ENCODE data around the gene TEX9.
"Not testable (repeated sequence)": the region's sequence is repeated elsewhere in the genome, so short reads cannot be mapped to it uniquely, and the experiment has no call there.

Gene TEX9

GRCh38 chr15:56394909-56395308 lies 29.7 kb downstream of the TEX9 start:
- Histone ChIP-seq H3K4me1 (ENCODE audit: control insufficient read depth, insufficient read depth, low read length) (no peaks in the 10 kb centered on the region), H3K36me3 (ENCODE audit: control insufficient read depth, insufficient read depth, low read length) (no peaks in the 10 kb centered on the region), H3K9me3 (ENCODE audit: control insufficient read depth, insufficient read depth, low read length) (peaks cover 8% of the 10 kb centered on the region; the same call in 1 of the 2 replicates), H3K4me3 (ENCODE audit: low read depth, low read length) (no peak overlapping the region), H3K27me3 (ENCODE audit: control insufficient read depth, insufficient read depth, low read length) (no peaks in the 10 kb centered on the region), H3K27ac (ENCODE audit: low read depth, low read length) (no peak overlapping the region), H3K9ac (ENCODE audit: low read depth, low read length) (no peak overlapping the region)

GRCh38 chr15:56397325-56397724 lies 32.1 kb downstream of the TEX9 start:
- not testable (repeated sequence) for H3K9me3 ChIP-seq (ENCODE audit: control insufficient read depth, insufficient read depth, low read length); H3K4me3 ChIP-seq (ENCODE audit: low read depth, low read length); H3K27ac ChIP-seq (ENCODE audit: low read depth, low read length); H3K4me1 ChIP-seq (ENCODE audit: control insufficient read depth, insufficient read depth, low read length); H3K9ac ChIP-seq (ENCODE audit: low read depth, low read length); H3K36me3 ChIP-seq (ENCODE audit: control insufficient read depth, insufficient read depth, low read length); H3K27me3 ChIP-seq (ENCODE audit: control insufficient read depth, insufficient read depth, low read length)

GRCh38 chr15:56399209-56399608 lies 34.0 kb downstream of the TEX9 start:
- not testable (repeated sequence) for H3K9me3 ChIP-seq (ENCODE audit: control insufficient read depth, insufficient read depth, low read length); H3K36me3 ChIP-seq (ENCODE audit: control insufficient read depth, insufficient read depth, low read length); H3K4me1 ChIP-seq (ENCODE audit: control insufficient read depth, insufficient read depth, low read length); H3K4me3 ChIP-seq (ENCODE audit: low read depth, low read length); H3K9ac ChIP-seq (ENCODE audit: low read depth, low read length); H3K27ac ChIP-seq (ENCODE audit: low read depth, low read length); H3K27me3 ChIP-seq (ENCODE audit: control insufficient read depth, insufficient read depth, low read length)

- no peak overlapping the region for H3K27ac ChIP-seq (ENCODE audit: low read depth, low read length)
- no peak overlapping the region for H3K4me3 ChIP-seq (ENCODE audit: low read depth, low read length)
- no peak overlapping the region for H3K9ac ChIP-seq (ENCODE audit: low read depth, low read length)
- H3K36me3 ChIP-seq (ENCODE audit: control insufficient read depth, insufficient read depth, low read length) = no peaks in the 10 kb centered on the region
- H3K4me1 ChIP-seq (ENCODE audit: control insufficient read depth, insufficient read depth, low read length) = no peaks in the 10 kb centered on the region
- no peaks in the 10 kb centered on the region for H3K9me3 ChIP-seq (ENCODE audit: control insufficient read depth, insufficient read depth, low read length)
- H3K27me3 ChIP-seq (ENCODE audit: control insufficient read depth, insufficient read depth, low read length) = no peaks in the 10 kb centered on the region
These were observed 45.5 kb downstream of the TEX9 start for GRCh38 chr15:56410721-56411120.

- no peaks in the 10 kb centered on the region for H3K4me1 ChIP-seq (ENCODE audit: control insufficient read depth, insufficient read depth, low read length)
- no peaks in the 10 kb centered on the region for H3K36me3 ChIP-seq (ENCODE audit: control insufficient read depth, insufficient read depth, low read length)
- H3K4me3 ChIP-seq (ENCODE audit: low read depth, low read length) = no peak overlapping the region
- no peaks in the 10 kb centered on the region for H3K9me3 ChIP-seq (ENCODE audit: control insufficient read depth, insufficient read depth, low read length)
- no peak overlapping the region for H3K9ac ChIP-seq (ENCODE audit: low read depth, low read length)
- no peaks in the 10 kb centered on the region for H3K27me3 ChIP-seq (ENCODE audit: control insufficient read depth, insufficient read depth, low read length)
- no peak overlapping the region for H3K27ac ChIP-seq (ENCODE audit: low read depth, low read length)
These were observed 46.0 kb downstream of the TEX9 start for GRCh38 chr15:56411122-56411749.

GRCh38 chr15:56413114-56413733 lies 48.0 kb downstream of the TEX9 start:
- not testable (repeated sequence) for H3K4me1 ChIP-seq (ENCODE audit: control insufficient read depth, insufficient read depth, low read length); H3K4me3 ChIP-seq (ENCODE audit: low read depth, low read length); H3K9me3 ChIP-seq (ENCODE audit: control insufficient read depth, insufficient read depth, low read length); H3K27me3 ChIP-seq (ENCODE audit: control insufficient read depth, insufficient read depth, low read length); H3K36me3 ChIP-seq (ENCODE audit: control insufficient read depth, insufficient read depth, low read length); H3K9ac ChIP-seq (ENCODE audit: low read depth, low read length); H3K27ac ChIP-seq (ENCODE audit: low read depth, low read length)

- Histone ChIP-seq H3K9ac (ENCODE audit: low read depth, low read length) (no peak overlapping the region), H3K27me3 (ENCODE audit: control insufficient read depth, insufficient read depth, low read length) (no peaks in the 10 kb centered on the region), H3K4me1 (ENCODE audit: control insufficient read depth, insufficient read depth, low read length) (no peaks in the 10 kb centered on the region), H3K36me3 (ENCODE audit: control insufficient read depth, insufficient read depth, low read length) (no peaks in the 10 kb centered on the region), H3K27ac (ENCODE audit: low read depth, low read length) (no peak overlapping the region), H3K4me3 (ENCODE audit: low read depth, low read length) (no peak overlapping the region), H3K9me3 (ENCODE audit: control insufficient read depth, insufficient read depth, low read length) (no peaks in the 10 kb centered on the region)
These were observed 60.0 kb downstream of the TEX9 start for GRCh38 chr15:56425276-56425675.

- Histone ChIP-seq H3K9ac (ENCODE audit: low read depth, low read length) (no peak overlapping the region), H3K9me3 (ENCODE audit: control insufficient read depth, insufficient read depth, low read length) (no peaks in the 10 kb centered on the region), H3K27me3 (ENCODE audit: control insufficient read depth, insufficient read depth, low read length) (no peaks in the 10 kb centered on the region), H3K36me3 (ENCODE audit: control insufficient read depth, insufficient read depth, low read length) (no peaks in the 10 kb centered on the region), H3K27ac (ENCODE audit: low read depth, low read length) (no peak overlapping the region), H3K4me1 (ENCODE audit: control insufficient read depth, insufficient read depth, low read length) (no peaks in the 10 kb centered on the region), H3K4me3 (ENCODE audit: low read depth, low read length) (no peak overlapping the region)
These were observed 60.8 kb downstream of the TEX9 start for GRCh38 chr15:56425976-56426375.

GRCh38 chr15:56428821-56429458 lies 63.7 kb downstream of the TEX9 start:
- Histone ChIP-seq H3K36me3 (ENCODE audit: control insufficient read depth, insufficient read depth, low read length) (no peaks in the 10 kb centered on the region), H3K9ac (ENCODE audit: low read depth, low read length) (no peak overlapping the region), H3K9me3 (ENCODE audit: control insufficient read depth, insufficient read depth, low read length) (no peaks in the 10 kb centered on the region), H3K27me3 (ENCODE audit: control insufficient read depth, insufficient read depth, low read length) (no peaks in the 10 kb centered on the region), H3K4me3 (ENCODE audit: low read depth, low read length) (no peak overlapping the region), H3K27ac (ENCODE audit: low read depth, low read length) (no peak overlapping the region), H3K4me1 (ENCODE audit: control insufficient read depth, insufficient read depth, low read length) (no peaks in the 10 kb centered on the region)

- H3K36me3 ChIP-seq (ENCODE audit: control insufficient read depth, insufficient read depth, low read length) = no peaks in the 10 kb centered on the region
- no peaks in the 10 kb centered on the region for H3K27me3 ChIP-seq (ENCODE audit: control insufficient read depth, insufficient read depth, low read length)
- H3K4me3 ChIP-seq (ENCODE audit: low read depth, low read length) = no peak overlapping the region
- no peak overlapping the region for H3K9ac ChIP-seq (ENCODE audit: low read depth, low read length)
- no peaks in the 10 kb centered on the region for H3K4me1 ChIP-seq (ENCODE audit: control insufficient read depth, insufficient read depth, low read length)
- no peak overlapping the region for H3K27ac ChIP-seq (ENCODE audit: low read depth, low read length)
- H3K9me3 ChIP-seq (ENCODE audit: control insufficient read depth, insufficient read depth, low read length) = no peaks in the 10 kb centered on the region
These were observed 67.1 kb downstream of the TEX9 start for GRCh38 chr15:56432304-56432703.

GRCh38 chr15:56440214-56440770 lies 75.1 kb downstream of the TEX9 start:
- H3K27ac ChIP-seq (ENCODE audit: low read depth, low read length) = no peak overlapping the region
- peaks cover 11% of the 10 kb centered on the region for H3K9me3 ChIP-seq (ENCODE audit: control insufficient read depth, insufficient read depth, low read length)
- no peaks in the 10 kb centered on the region for H3K36me3 ChIP-seq (ENCODE audit: control insufficient read depth, insufficient read depth, low read length)
- no peak overlapping the region for H3K9ac ChIP-seq (ENCODE audit: low read depth, low read length)
- H3K4me1 ChIP-seq (ENCODE audit: control insufficient read depth, insufficient read depth, low read length) = no peaks in the 10 kb centered on the region
- no peaks in the 10 kb centered on the region for H3K27me3 ChIP-seq (ENCODE audit: control insufficient read depth, insufficient read depth, low read length)
- H3K4me3 ChIP-seq (ENCODE audit: low read depth, low read length) = no peak overlapping the region

Data from HUES48 (cell line).